ENCODE measurements around the gene PMM2.

Gene PMM2

DNA sequence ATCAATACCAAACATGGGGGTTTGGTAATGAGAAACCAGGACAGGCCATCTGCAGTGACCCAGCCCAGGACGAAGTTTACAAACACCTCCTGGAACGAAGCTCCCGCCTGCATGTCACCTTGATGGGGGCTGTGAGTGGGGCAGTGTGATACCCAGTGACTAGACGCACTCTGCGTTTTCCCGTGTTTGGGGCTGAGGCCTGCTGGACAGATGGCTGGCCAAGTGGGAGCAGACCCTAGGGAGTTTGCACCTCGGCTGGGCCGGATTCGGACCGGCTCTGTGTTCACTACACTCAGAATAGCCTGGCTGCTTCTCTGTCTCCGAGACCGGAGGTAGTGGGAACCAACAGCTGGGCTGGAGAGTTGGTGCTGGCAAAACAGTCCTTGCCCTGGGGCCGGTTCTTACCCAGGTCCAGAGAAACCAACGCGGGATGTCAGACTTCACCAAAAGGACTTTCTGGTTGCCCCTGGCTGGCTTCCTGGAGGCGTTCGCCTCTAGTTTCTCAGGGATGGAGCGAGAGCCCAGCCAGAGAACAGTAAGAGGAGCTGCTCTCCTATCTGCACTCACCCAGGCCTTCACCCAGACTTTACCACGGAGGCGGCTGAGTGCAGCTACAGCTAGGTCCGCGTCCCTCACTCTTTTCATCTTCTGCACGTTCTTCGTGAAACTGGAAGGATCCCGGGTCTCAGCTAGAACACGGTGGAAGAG is 50.7 kb downstream of the PMM2 start (continued):
- TF ChIP-seq, protein P1, sequence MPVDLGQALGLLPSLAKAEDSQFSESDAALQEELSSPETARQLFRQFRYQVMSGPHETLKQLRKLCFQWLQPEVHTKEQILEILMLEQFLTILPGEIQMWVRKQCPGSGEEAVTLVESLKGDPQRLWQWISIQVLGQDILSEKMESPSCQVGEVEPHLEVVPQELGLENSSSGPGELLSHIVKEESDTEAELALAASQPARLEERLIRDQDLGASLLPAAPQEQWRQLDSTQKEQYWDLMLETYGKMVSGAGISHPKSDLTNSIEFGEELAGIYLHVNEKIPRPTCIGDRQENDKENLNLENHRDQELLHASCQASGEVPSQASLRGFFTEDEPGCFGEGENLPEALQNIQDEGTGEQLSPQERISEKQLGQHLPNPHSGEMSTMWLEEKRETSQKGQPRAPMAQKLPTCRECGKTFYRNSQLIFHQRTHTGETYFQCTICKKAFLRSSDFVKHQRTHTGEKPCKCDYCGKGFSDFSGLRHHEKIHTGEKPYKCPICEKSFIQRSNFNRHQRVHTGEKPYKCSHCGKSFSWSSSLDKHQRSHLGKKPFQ (tag by site-specific recombination; IDR thresholded peaks at IDR 0.05), result no peak
- TF ChIP-seq ZNF274 (IDR thresholded peaks at IDR 0.05; ENCODE audit: low read length), result no peak
- TF ChIP-seq ZNF274 (tag by site-specific recombination; IDR thresholded peaks at IDR 0.05; ENCODE audit: borderline replicate concordance), result no peak
- no peak for TF ChIP-seq ZNF791 (tag by site-specific recombination; IDR thresholded peaks at IDR 0.05)
- no peak for TF ChIP-seq ZNF600 (tag by site-specific recombination; IDR thresholded peaks at IDR 0.05)
- no peak for TF ChIP-seq ZNF596 (tag by site-specific recombination; IDR thresholded peaks at IDR 0.05)
- no peak for TF ChIP-seq FEZF1 (tag by site-specific recombination; IDR thresholded peaks at IDR 0.05)
- no peak for TF ChIP-seq ZNF146 (tag by site-specific recombination; IDR thresholded peaks at IDR 0.05)
- TF ChIP-seq ZNF843 (tag by site-specific recombination; IDR thresholded peaks at IDR 0.05), result no peak
- no peak for TF ChIP-seq ZNF658 (tag by site-specific recombination; IDR thresholded peaks at IDR 0.05)

DNA sequence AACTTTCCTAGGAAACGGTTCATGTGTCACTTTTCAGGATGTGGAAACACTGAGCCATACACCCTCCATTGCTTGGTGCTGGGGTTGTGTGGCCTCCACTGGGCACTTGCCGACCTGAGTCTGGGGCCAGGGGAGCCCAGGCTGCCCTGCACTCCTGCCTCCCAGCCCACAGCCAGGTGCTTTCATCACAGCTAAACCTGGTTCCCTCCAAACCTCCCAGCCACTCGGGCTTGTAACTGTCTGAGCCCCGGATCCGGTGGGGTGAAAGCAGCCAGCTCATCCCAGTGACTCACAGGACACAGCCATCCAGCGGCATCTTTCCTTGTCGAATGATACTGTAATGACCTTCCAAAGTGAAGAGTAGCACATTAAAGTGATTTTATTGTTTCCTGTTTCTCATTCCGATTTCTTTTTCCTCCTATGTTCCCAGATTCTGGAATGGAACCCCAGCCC is 51.3 kb downstream of the PMM2 start:
- H3K4me3 ChIP-seq (ENCODE audit: low read depth, low read length), result no peak overlapping the region
- CTCF ChIA-PET, result interaction anchor here (0.6 kb wide), 1 partner anchor 346 kb away, joined by 3 read pairs; no protein-coding TSS in a partner anchor
- H3K27ac ChIP-seq (ENCODE audit: extremely low read depth, low read depth, low read length), result no peak overlapping the region
- POLR2A ChIA-PET, result interaction anchor here (1.0 kb wide), 1 partner anchor 20 kb away, joined by 3 read pairs; the partner anchor contains the start of gene CARHSP1
- H3K9me3 ChIP-seq (ENCODE audit: control insufficient read depth, insufficient read depth, low read depth, low read length), result no peaks in the 10 kb centered on the region
- H3K4me1 ChIP-seq (ENCODE audit: control insufficient read depth, insufficient read depth, low read length), result no peaks in the 10 kb centered on the region
- H3K36me3 ChIP-seq (ENCODE audit: control insufficient read depth in 2 of 2, insufficient read depth in 1 of 2, low read length in 2 of 2), result peaks cover 6 to 64% of the 10 kb centered on the region in 2 experiments; a peak in 2 of 3 replicates
- TF ChIP-seq SP2 (tag by site-specific recombination; IDR thresholded peaks at IDR 0.05) (no peak), OSR2 (tag by site-specific recombination; IDR thresholded peaks at IDR 0.05) (no peak), ZNF311 (tag by site-specific recombination; IDR thresholded peaks at IDR 0.05; ENCODE audit: borderline replicate concordance) (no peak), HOXA7 (CRISPR knock-in tag; IDR thresholded peaks at IDR 0.05; ENCODE audit: borderline replicate concordance) (no peak), IKZF3 (tag by site-specific recombination; IDR thresholded peaks at IDR 0.05) (no peak), MEIS1 (CRISPR knock-in tag; IDR thresholded peaks at IDR 0.05; ENCODE audit: borderline replicate concordance) (no peak), ZNF37A (tag by site-specific recombination; IDR thresholded peaks at IDR 0.05) (no peak), ZNF48 (tag by site-specific recombination; IDR thresholded peaks at IDR 0.05) (no peak), ZXDB (tag by site-specific recombination; IDR thresholded peaks at IDR 0.05) (no peak), SALL2 (tag by site-specific recombination; IDR thresholded peaks at IDR 0.05; ENCODE audit: borderline replicate concordance) (no peak), ZFP69B (tag by site-specific recombination; IDR thresholded peaks at IDR 0.05) (no peak), ZNF555 (tag by site-specific recombination; conservative IDR thresholded peaks at IDR 0.05) (no peak)
- TF ChIP-seq, protein P2, sequence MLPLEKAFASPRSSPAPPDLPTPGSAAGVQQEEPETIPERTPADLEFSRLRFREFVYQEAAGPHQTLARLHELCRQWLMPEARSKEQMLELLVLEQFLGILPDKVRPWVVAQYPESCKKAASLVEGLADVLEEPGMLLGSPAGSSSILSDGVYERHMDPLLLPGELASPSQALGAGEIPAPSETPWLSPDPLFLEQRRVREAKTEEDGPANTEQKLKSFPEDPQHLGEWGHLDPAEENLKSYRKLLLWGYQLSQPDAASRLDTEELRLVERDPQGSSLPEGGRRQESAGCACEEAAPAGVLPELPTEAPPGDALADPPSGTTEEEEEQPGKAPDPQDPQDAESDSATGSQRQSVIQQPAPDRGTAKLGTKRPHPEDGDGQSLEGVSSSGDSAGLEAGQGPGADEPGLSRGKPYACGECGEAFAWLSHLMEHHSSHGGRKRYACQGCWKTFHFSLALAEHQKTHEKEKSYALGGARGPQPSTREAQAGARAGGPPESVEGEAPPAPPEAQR (tag by site-specific recombination; IDR thresholded peaks at IDR 0.05), result no peak
- TF ChIP-seq, protein P3, sequence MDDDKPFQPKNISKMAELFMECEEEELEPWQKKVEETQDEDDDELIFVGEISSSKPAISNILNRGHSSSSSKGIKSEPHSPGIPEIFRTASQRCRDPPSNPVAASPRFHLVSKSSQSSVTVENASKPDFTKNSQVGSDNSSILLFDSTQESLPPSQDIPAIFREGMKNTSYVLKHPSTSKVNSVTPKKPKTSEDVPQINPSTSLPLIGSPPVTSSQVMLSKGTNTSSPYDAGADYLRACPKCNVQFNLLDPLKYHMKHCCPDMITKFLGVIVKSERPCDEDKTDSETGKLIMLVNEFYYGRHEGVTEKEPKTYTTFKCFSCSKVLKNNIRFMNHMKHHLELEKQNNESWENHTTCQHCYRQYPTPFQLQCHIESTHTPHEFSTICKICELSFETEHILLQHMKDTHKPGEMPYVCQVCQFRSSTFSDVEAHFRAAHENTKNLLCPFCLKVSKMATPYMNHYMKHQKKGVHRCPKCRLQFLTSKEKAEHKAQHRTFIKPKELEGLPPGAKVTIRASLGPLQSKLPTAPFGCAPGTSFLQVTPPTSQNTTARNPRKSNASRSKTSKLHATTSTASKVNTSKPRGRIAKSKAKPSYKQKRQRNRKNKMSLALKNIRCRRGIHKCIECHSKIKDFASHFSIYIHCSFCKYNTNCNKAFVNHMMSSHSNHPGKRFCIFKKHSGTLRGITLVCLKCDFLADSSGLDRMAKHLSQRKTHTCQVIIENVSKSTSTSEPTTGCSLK (tag by site-specific recombination; IDR thresholded peaks at IDR 0.05), result no peak
- TF ChIP-seq, protein P4, sequence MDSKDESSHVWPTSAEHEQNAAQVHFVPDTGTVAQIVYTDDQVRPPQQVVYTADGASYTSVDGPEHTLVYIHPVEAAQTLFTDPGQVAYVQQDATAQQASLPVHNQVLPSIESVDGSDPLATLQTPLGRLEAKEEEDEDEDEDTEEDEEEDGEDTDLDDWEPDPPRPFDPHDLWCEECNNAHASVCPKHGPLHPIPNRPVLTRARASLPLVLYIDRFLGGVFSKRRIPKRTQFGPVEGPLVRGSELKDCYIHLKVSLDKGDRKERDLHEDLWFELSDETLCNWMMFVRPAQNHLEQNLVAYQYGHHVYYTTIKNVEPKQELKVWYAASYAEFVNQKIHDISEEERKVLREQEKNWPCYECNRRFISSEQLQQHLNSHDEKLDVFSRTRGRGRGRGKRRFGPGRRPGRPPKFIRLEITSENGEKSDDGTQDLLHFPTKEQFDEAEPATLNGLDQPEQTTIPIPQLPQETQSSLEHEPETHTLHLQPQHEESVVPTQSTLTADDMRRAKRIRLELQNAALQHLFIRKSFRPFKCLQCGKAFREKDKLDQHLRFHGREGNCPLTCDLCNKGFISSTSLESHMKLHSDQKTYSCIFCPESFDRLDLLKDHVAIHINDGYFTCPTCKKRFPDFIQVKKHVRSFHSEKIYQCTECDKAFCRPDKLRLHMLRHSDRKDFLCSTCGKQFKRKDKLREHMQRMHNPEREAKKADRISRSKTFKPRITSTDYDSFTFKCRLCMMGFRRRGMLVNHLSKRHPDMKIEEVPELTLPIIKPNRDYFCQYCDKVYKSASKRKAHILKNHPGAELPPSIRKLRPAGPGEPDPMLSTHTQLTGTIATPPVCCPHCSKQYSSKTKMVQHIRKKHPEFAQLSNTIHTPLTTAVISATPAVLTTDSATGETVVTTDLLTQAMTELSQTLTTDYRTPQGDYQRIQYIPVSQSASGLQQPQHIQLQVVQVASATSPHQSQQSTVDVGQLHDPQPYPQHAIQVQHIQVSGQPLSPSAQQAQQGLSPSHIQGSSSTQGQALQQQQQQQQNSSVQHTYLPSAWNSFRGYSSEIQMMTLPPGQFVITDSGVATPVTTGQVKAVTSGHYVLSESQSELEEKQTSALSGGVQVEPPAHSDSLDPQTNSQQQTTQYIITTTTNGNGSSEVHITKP (tag by site-specific recombination; IDR thresholded peaks at IDR 0.05), result no peak
